Stimulated activated CD8-positive, alpha-beta memory T cell treated with anti-CD3 and anti-CD28 coated beads, Interleukin-12 subunit alpha, Interleukin-12 subunit beta, amount 100 ng/mL, for 1 hour (primary cell): ENCODE results near the gene MYL7.

Experiments used
- DNase-seq: peaks from one replicate; pipeline ENCODE4 v3.0.0-alpha.2; 2020; ENCODE audit warnings: low read depth

The MYL7 gene

GRCh38 chr7:44111761-44112160, 29.4 kb downstream of the MYL7 start:
- DNase-seq: no peak

GRCh38 chr7:44110719-44111635, 30.2 kb downstream of the MYL7 start:
- DNase-seq: no peak

GRCh38 chr7:44109991-44110390, 31.1 kb downstream of the MYL7 start:
- no peak for DNase-seq

- no peak for DNase-seq
Measured at GRCh38 chr7:44108768-44109750, 32.1 kb downstream of the MYL7 start.

- no peak for DNase-seq
Measured at GRCh38 chr7:44107961-44108767, 33.0 kb downstream of the MYL7 start.

GRCh38 chr7:44107116-44107960, 33.8 kb downstream of the MYL7 start:
- DNase-seq: no peak

GRCh38 chr7:44106311-44107065, 34.6 kb downstream of the MYL7 start:
- no peak for DNase-seq

GRCh38 chr7:44105832-44106231, 35.3 kb downstream of the MYL7 start:
- no peak for DNase-seq

- no peak for DNase-seq
Measured at GRCh38 chr7:44104860-44105771, 36.0 kb downstream of the MYL7 start.

- DNase-seq: no peak
Measured at GRCh38 chr7:44103923-44104859, 36.9 kb downstream of the MYL7 start, which contains the start of gene AEBP1. Gene AEBP1, plus strand, starts transcription at chr7:44104345. Its CDS starts 321 bp downstream, at chr7:44104666.

GRCh38 chr7:44103566-44103922, 37.6 kb downstream of the MYL7 start:
- no peak for DNase-seq

- DNase-seq: no peak
Measured at GRCh38 chr7:44102846-44103565, 38.1 kb downstream of the MYL7 start.

- DNase-seq: no peak
Measured at GRCh38 chr7:44101966-44102845, 38.9 kb downstream of the MYL7 start.

- no peak for DNase-seq
Measured at GRCh38 chr7:44101303-44101965, 39.7 kb downstream of the MYL7 start.

GRCh38 chr7:44100458-44101302, 40.5 kb downstream of the MYL7 start:
- no peak for DNase-seq
